ENCODE measurements around the gene RAB5IF. TPM values are rescaled to one million over a fixed set of nuclear protein-coding genes. Genes with fewer than 3 reads are reported as not detected.

The RAB5IF gene
- total RNA-seq, 1 donor from 2014 or later, result 64.3 TPM

GRCh38 chr20:36647196-36648121 is 41.9 kb downstream of the RAB5IF start:
- DNase-seq (ENCODE audit: extremely low spot score in 2 of 2), result no peak
- H3K36me3 ChIP-seq, result no peaks in the 10 kb centered on the region
- intact Hi-C loops (cut with DNase I), result no loop called here

DNA sequence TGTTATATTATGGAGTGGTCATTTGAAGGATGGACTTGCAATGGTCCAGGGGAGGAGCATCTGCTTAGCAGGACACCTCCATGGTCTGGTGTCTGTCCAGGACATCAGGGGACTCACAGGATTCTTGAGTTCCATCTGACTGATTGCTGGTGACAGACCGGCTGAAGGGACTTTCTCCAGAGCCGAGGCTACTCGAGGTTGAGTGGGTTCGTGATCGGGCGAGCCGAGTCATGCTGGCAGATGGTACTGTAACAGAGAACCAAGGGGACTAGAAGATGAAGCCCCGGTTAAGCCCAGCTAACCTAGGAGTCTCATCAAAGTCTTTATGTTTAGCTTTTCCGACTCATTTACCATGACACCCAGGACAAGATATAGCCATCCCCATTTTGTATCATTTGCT is 47.9 kb downstream of the RAB5IF start:
- intact Hi-C loops (cut with DNase I), result no loop called here
- no peak for DNase-seq (ENCODE audit: extremely low spot score in 2 of 2)
- Histone ChIP-seq H3K4me1 (no peaks in the 10 kb centered on the region), H3K36me3 (peaks cover 0 to 14% of the 10 kb centered on the region in 2 donors), H3K4me3 (no peak overlapping the region), H3K27me3 (no peaks in the 10 kb centered on the region), H3K9me3 (no peaks in the 10 kb centered on the region), H3K27ac (no peak overlapping the region)
- TF ChIP-seq POLR2A (IDR thresholded peaks at IDR 0.05) (no peak), POLR2AphosphoS5 (IDR thresholded peaks at IDR 0.05; ENCODE audit: insufficient read depth in 1 of 2, low read depth in 1 of 2) (no peak)
- TF ChIP-seq, protein P1, sequence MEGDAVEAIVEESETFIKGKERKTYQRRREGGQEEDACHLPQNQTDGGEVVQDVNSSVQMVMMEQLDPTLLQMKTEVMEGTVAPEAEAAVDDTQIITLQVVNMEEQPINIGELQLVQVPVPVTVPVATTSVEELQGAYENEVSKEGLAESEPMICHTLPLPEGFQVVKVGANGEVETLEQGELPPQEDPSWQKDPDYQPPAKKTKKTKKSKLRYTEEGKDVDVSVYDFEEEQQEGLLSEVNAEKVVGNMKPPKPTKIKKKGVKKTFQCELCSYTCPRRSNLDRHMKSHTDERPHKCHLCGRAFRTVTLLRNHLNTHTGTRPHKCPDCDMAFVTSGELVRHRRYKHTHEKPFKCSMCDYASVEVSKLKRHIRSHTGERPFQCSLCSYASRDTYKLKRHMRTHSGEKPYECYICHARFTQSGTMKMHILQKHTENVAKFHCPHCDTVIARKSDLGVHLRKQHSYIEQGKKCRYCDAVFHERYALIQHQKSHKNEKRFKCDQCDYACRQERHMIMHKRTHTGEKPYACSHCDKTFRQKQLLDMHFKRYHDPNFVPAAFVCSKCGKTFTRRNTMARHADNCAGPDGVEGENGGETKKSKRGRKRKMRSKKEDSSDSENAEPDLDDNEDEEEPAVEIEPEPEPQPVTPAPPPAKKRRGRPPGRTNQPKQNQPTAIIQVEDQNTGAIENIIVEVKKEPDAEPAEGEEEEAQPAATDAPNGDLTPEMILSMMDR (IDR thresholded peaks at IDR 0.05), result no peak

More at GRCh38 chr20:36647196-36648121, 41.9 kb downstream of the RAB5IF start:
- H3K27ac ChIP-seq, result no peak overlapping the region
- no peaks in the 10 kb centered on the region for H3K9me3 ChIP-seq
- H3K27me3 ChIP-seq, result no peaks in the 10 kb centered on the region
- H3K4me3 ChIP-seq, result no peak overlapping the region
- H3K4me1 ChIP-seq, result no peaks in the 10 kb centered on the region
- TF ChIP-seq POLR2A (IDR thresholded peaks at IDR 0.05), result no peak
- TF ChIP-seq, protein P1 (IDR thresholded peaks at IDR 0.05), result no peak
- TF ChIP-seq POLR2AphosphoS5 (IDR thresholded peaks at IDR 0.05; ENCODE audit: insufficient read depth in 1 of 2, low read depth in 1 of 2), result no peak

GRCh38 chr20:36654506-36654905 is 48.9 kb downstream of the RAB5IF start:
- peaks cover 0 to 14% of the 10 kb centered on the region in 2 donors for H3K36me3 ChIP-seq
- no peaks in the 10 kb centered on the region for H3K9me3 ChIP-seq
- H3K4me1 ChIP-seq, result no peaks in the 10 kb centered on the region
- no peaks in the 10 kb centered on the region for H3K27me3 ChIP-seq
- intact Hi-C loops (cut with DNase I), result no loop called here
- no peak for DNase-seq (ENCODE audit: extremely low spot score in 2 of 2)
- H3K27ac ChIP-seq, result no peak overlapping the region
- TF ChIP-seq POLR2AphosphoS5 (IDR thresholded peaks at IDR 0.05; ENCODE audit: insufficient read depth in 1 of 2, low read depth in 1 of 2), result no peak
- TF ChIP-seq POLR2A (IDR thresholded peaks at IDR 0.05), result no peak
- TF ChIP-seq, protein P1 (IDR thresholded peaks at IDR 0.05), result no peak
- no peak overlapping the region for H3K4me3 ChIP-seq

GRCh38 chr20:36655004-36655403 is 49.4 kb downstream of the RAB5IF start:
- no peaks in the 10 kb centered on the region for H3K27me3 ChIP-seq
- no peaks in the 10 kb centered on the region for H3K9me3 ChIP-seq
- DNase-seq (ENCODE audit: extremely low spot score in 2 of 2), result no peak
- TF ChIP-seq, protein P1 (IDR thresholded peaks at IDR 0.05), result no peak
- TF ChIP-seq POLR2AphosphoS5 (IDR thresholded peaks at IDR 0.05; ENCODE audit: insufficient read depth in 1 of 2, low read depth in 1 of 2), result no peak
- no peak for TF ChIP-seq POLR2A (IDR thresholded peaks at IDR 0.05)
- H3K36me3 ChIP-seq, result peaks cover 0 to 14% of the 10 kb centered on the region in 2 donors
- intact Hi-C loops (cut with DNase I), result no loop called here
- no peaks in the 10 kb centered on the region for H3K4me1 ChIP-seq
- no peak overlapping the region for H3K27ac ChIP-seq
- H3K4me3 ChIP-seq, result no peak overlapping the region

- Histone ChIP-seq H3K27ac (no peak overlapping the region), H3K36me3 (peaks cover 0 to 18% of the 10 kb centered on the region in 2 donors), H3K27me3 (no peaks in the 10 kb centered on the region), H3K4me3 (no peak overlapping the region), H3K9me3 (no peaks in the 10 kb centered on the region), H3K4me1 (no peaks in the 10 kb centered on the region)
- DNase-seq (ENCODE audit: extremely low spot score in 2 of 2), result no peak
- TF ChIP-seq POLR2AphosphoS5 (IDR thresholded peaks at IDR 0.05; ENCODE audit: insufficient read depth in 1 of 2, low read depth in 1 of 2) (no peak), POLR2A (IDR thresholded peaks at IDR 0.05) (no peak)
- TF ChIP-seq, protein P1 (IDR thresholded peaks at IDR 0.05), result no peak
- intact Hi-C loops (cut with DNase I), result no loop called here
These were observed 51.2 kb downstream of the RAB5IF start for GRCh38 chr20:36656733-36657132.

Data from vagina (tissue), 2 donors.